Mesendoderm (in vitro differentiated cells): ENCODE measurements around the gene KRT79.

Source experiments
- DNase-seq: peaks from one replicate; pipeline ENCODE4 v3.0.0; 2013
- H2AK5ac ChIP-seq: 2 replicates; pipeline ENCODE4 v1.6.1; 2013; ENCODE audit warnings: low read length, inconsistent platforms
- H2BK120ac ChIP-seq: 2 replicates; pipeline ENCODE4 v1.6.1; 2013; ENCODE audit warnings: low read depth, mild to moderate bottlenecking, low read length, moderate library complexity, mixed read lengths
- H2BK15ac ChIP-seq: replicated peaks from 2 replicates; pipeline ENCODE4 v1.6.1; 2013; ENCODE audit warnings: low read depth, mild to moderate bottlenecking, moderate library complexity
- H2BK5ac ChIP-seq: 2 replicates; pipeline ENCODE4 v1.6.1; 2013; ENCODE audit warnings: low read length, inconsistent platforms
- H3K18ac ChIP-seq: 2 replicates; pipeline ENCODE4 v1.6.1; 2013; ENCODE audit warnings: mild to moderate bottlenecking, low read length, mixed read lengths
- H3K23ac ChIP-seq: one replicate; pipeline ENCODE4 v1.6.1; 2013; ENCODE audit warnings: low read length
- H3K27ac ChIP-seq: 2 replicates; pipeline ENCODE4 v1.5.1; 2013; ENCODE audit warnings: low read depth, mild to moderate bottlenecking, inconsistent platforms, low read length, moderate library complexity
- H3K27me3 ChIP-seq: 2 replicates; pipeline ENCODE4 v1.6.1; 2013; ENCODE audit warnings: low read length, control low read depth, mild to moderate bottlenecking, inconsistent platforms; ENCODE audit not compliant: insufficient read depth, poor library complexity
- H3K36me3 ChIP-seq: 2 replicates; pipeline ENCODE4 v1.6.1; 2013; ENCODE audit warnings: low read length, inconsistent platforms; ENCODE audit not compliant: control insufficient read depth, insufficient read depth
- H3K4ac ChIP-seq: one replicate; pipeline ENCODE4 v1.6.1; 2013; ENCODE audit warnings: low read depth, mild to moderate bottlenecking, low read length, moderate library complexity
- H3K4me1 ChIP-seq: 2 replicates; pipeline ENCODE4 v1.6.1; 2013; ENCODE audit warnings: low read depth, low read length, inconsistent platforms; ENCODE audit not compliant: control insufficient read depth
- H3K4me2 ChIP-seq: 2 replicates; pipeline ENCODE4 v1.6.1; 2013; ENCODE audit warnings: low read length
- H3K4me3 ChIP-seq: 2 replicates; pipeline ENCODE4 v1.5.1; 2013; ENCODE audit warnings: mild to moderate bottlenecking, low read length
- H3K56ac ChIP-seq: one replicate; pipeline ENCODE4 v1.6.1; 2013; ENCODE audit warnings: low read length
- H3K79me1 ChIP-seq: 2 replicates; pipeline ENCODE4 v1.6.1; 2013; ENCODE audit warnings: low read length, inconsistent platforms
- H3K79me2 ChIP-seq: 2 replicates; pipeline ENCODE4 v1.6.1; 2013; ENCODE audit warnings: mild to moderate bottlenecking, low read length; ENCODE audit not compliant: control insufficient read depth, insufficient read depth
- H3K9ac ChIP-seq: 2 replicates; pipeline ENCODE4 v1.6.1; 2013; ENCODE audit warnings: low read length, inconsistent platforms
- H4K5ac ChIP-seq: one replicate; pipeline ENCODE4 v1.6.1; 2013; ENCODE audit warnings: low read length
- H4K8ac ChIP-seq: one replicate; pipeline ENCODE4 v1.6.1; 2013; ENCODE audit warnings: low read depth, mild to moderate bottlenecking, control low read depth, low read length, moderate library complexity
- WGBS: extraction: QIAGEN DNeasy Blood & Tissue Kit; methylation state at CpG from one replicate; pipeline ENCODE4 v1.1.7; 2013; ENCODE audit warnings: low lambda C conversion rate, missing lambda C conversion rate; ENCODE audit not compliant: insufficient coverage; ENCODE audit errors: extremely low coverage; 5-methylcytosine and 5-hydroxymethylcytosine counted together

Gene KRT79

GRCh38 chr12:52851787-52852186, 17.7 kb upstream of the KRT79 start:
- no peak overlapping the region for H4K8ac ChIP-seq
- H2BK120ac ChIP-seq, result no peak overlapping the region
- no peak overlapping the region for H2BK15ac ChIP-seq
- no peak overlapping the region for H3K4me2 ChIP-seq
- no peaks in the 10 kb centered on the region for H3K79me2 ChIP-seq
- no peak overlapping the region for H3K27ac ChIP-seq
- no peak overlapping the region for H3K23ac ChIP-seq
- no peak overlapping the region for H3K9ac ChIP-seq
- H3K4me1 ChIP-seq, result no peaks in the 10 kb centered on the region
- no peak overlapping the region for H3K56ac ChIP-seq
- H3K27me3 ChIP-seq, result no peaks in the 10 kb centered on the region
- H2AK5ac ChIP-seq, result no peak overlapping the region
- no peaks in the 10 kb centered on the region for H3K79me1 ChIP-seq
- no peak for DNase-seq
- no peak overlapping the region for H2BK5ac ChIP-seq
- H3K36me3 ChIP-seq, result no peaks in the 10 kb centered on the region
- H3K18ac ChIP-seq, result no peak overlapping the region
- no peak overlapping the region for H3K4ac ChIP-seq
- no peak overlapping the region for H3K4me3 ChIP-seq
- no peak overlapping the region for H4K5ac ChIP-seq

GRCh38 chr12:52850681-52851080, 16.6 kb upstream of the KRT79 start:
- WGBS, result no CpG with 5 or more reads among the region's 5 CpGs
- no peak overlapping the region for H3K27ac ChIP-seq
- no peak overlapping the region for H4K8ac ChIP-seq
- no peak overlapping the region for H3K23ac ChIP-seq
- H3K9ac ChIP-seq, result no peak overlapping the region
- no peak overlapping the region for H4K5ac ChIP-seq
- no peaks in the 10 kb centered on the region for H3K79me1 ChIP-seq
- no peaks in the 10 kb centered on the region for H3K27me3 ChIP-seq
- no peak overlapping the region for H3K18ac ChIP-seq
- H3K79me2 ChIP-seq, result no peaks in the 10 kb centered on the region
- no peak overlapping the region for H3K4ac ChIP-seq
- no peak overlapping the region for H3K4me3 ChIP-seq
- no peak overlapping the region for H2AK5ac ChIP-seq
- H3K56ac ChIP-seq, result no peak overlapping the region
- H3K4me1 ChIP-seq, result no peaks in the 10 kb centered on the region
- H3K4me2 ChIP-seq, result no peak overlapping the region
- H2BK15ac ChIP-seq, result no peak overlapping the region
- H2BK120ac ChIP-seq, result no peak overlapping the region
- no peak overlapping the region for H2BK5ac ChIP-seq
- no peak for DNase-seq
- H3K36me3 ChIP-seq, result no peaks in the 10 kb centered on the region

- DNase-seq, result no peak
- no peak overlapping the region for H2BK5ac ChIP-seq
- no peak overlapping the region for H3K27ac ChIP-seq
- no peak overlapping the region for H3K9ac ChIP-seq
- no peak overlapping the region for H4K8ac ChIP-seq
- no peak overlapping the region for H3K23ac ChIP-seq
- H3K4me2 ChIP-seq, result no peak overlapping the region
- H3K79me2 ChIP-seq, result no peaks in the 10 kb centered on the region
- H2BK120ac ChIP-seq, result no peak overlapping the region
- no peaks in the 10 kb centered on the region for H3K36me3 ChIP-seq
- H3K27me3 ChIP-seq, result no peaks in the 10 kb centered on the region
- H3K18ac ChIP-seq, result no peak overlapping the region
- H4K5ac ChIP-seq, result no peak overlapping the region
- H3K79me1 ChIP-seq, result no peaks in the 10 kb centered on the region
- H2AK5ac ChIP-seq, result no peak overlapping the region
- no CpG with 5 or more reads among the region's 6 CpGs for WGBS
- no peaks in the 10 kb centered on the region for H3K4me1 ChIP-seq
- H3K56ac ChIP-seq, result no peak overlapping the region
- H3K4ac ChIP-seq, result no peak overlapping the region
- no peak overlapping the region for H3K4me3 ChIP-seq
- H2BK15ac ChIP-seq, result no peak overlapping the region
Observed at GRCh38 chr12:52849511-52849910, 15.4 kb upstream of the KRT79 start.

GRCh38 chr12:52848661-52849255, 14.6 kb upstream of the KRT79 start, which contains the start of gene KRT78:
KRT78 (minus strand) TSS chr12:52848994; CDS start chr12:52848930, 64 bp downstream.
- H3K9ac ChIP-seq, result no peak within 1 kb of the TSS
- no peaks in the 10 kb centered on the region for H3K4me1 ChIP-seq
- no peaks in the 10 kb centered on the region for H3K27me3 ChIP-seq
- H2BK5ac ChIP-seq, result no peak within 1 kb of the TSS
- no peak within 1 kb of the TSS for H2AK5ac ChIP-seq
- no peak within 1 kb of the TSS for H3K18ac ChIP-seq
- no peak within 1 kb of the TSS for H2BK15ac ChIP-seq
- no peak within 1 kb of the TSS for H3K23ac ChIP-seq
- H3K4ac ChIP-seq, result no peak within 1 kb of the TSS
- no peak for DNase-seq
- H3K27ac ChIP-seq, result no peak within 1 kb of the TSS
- H4K8ac ChIP-seq, result no peak within 1 kb of the TSS
- no peaks in the 10 kb centered on the region for H3K79me1 ChIP-seq
- H3K56ac ChIP-seq, result no peak within 1 kb of the TSS
- no CpG with 5 or more reads among the region's 16 CpGs for WGBS
- H4K5ac ChIP-seq, result no peak within 1 kb of the TSS
- H3K4me2 ChIP-seq, result no peak within 1 kb of the TSS
- no peak within 1 kb of the TSS for H2BK120ac ChIP-seq
- no peaks in the 10 kb centered on the region for H3K36me3 ChIP-seq
- H3K79me2 ChIP-seq, result no peaks in the 10 kb centered on the region
- no peak within 1 kb of the TSS for H3K4me3 ChIP-seq

GRCh38 chr12:52847335-52848102, 13.4 kb upstream of the KRT79 start:
- no peak overlapping the region for H3K18ac ChIP-seq
- H3K23ac ChIP-seq, result no peak overlapping the region
- no peak overlapping the region for H4K5ac ChIP-seq
- H2BK5ac ChIP-seq, result no peak overlapping the region
- H3K4me3 ChIP-seq, result no peak overlapping the region
- H3K4ac ChIP-seq, result no peak overlapping the region
- WGBS, result no CpG with 5 or more reads among the region's 12 CpGs
- no peaks in the 10 kb centered on the region for H3K79me1 ChIP-seq
- no peak overlapping the region for H2BK120ac ChIP-seq
- H2AK5ac ChIP-seq, result no peak overlapping the region
- no peak overlapping the region for H3K9ac ChIP-seq
- H3K79me2 ChIP-seq, result no peaks in the 10 kb centered on the region
- H3K4me2 ChIP-seq, result no peak overlapping the region
- H2BK15ac ChIP-seq, result no peak overlapping the region
- no peak overlapping the region for H3K27ac ChIP-seq
- H3K36me3 ChIP-seq, result no peaks in the 10 kb centered on the region
- no peaks in the 10 kb centered on the region for H3K27me3 ChIP-seq
- no peaks in the 10 kb centered on the region for H3K4me1 ChIP-seq
- no peak for DNase-seq
- H3K56ac ChIP-seq, result no peak overlapping the region
- no peak overlapping the region for H4K8ac ChIP-seq
